ENCODE data around the gene SEMA6A. TPM values are rescaled to one million over a fixed set of nuclear protein-coding genes. Genes with fewer than 3 reads are reported as not detected.

Gene SEMA6A
- total RNA-seq, 1 experiment from 2014 or later, result 406 TPM

DNA sequence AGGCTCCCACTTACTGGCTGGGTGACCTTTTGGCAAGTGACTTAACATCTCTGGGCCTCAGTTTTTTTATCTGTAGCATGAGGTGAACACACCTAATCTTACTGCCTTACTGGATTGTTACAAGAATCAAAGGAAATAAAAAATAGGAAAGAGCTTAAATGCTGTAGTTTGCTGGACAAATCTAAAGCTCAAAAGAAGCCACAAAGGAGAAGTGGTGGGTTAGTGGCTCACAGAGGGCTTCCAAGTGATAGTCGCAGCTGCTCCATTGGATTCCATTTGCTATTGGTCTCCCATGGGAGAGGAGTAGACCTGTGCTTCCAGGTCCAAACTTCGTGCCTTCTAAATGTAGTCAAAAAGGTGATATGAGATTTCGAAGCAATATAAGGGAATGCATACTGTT is 123.6 kb downstream of the SEMA6A start:
- DNase-seq (ENCODE audit: low spot score), result no peak

More for the DNA sequence above, 123.6 kb downstream of the SEMA6A start:
- no peak for ATAC-seq
- ChIA-PET CTCF (no interaction called here), POLR2A (interaction anchor here (1.3 kb wide), 1 partner anchor 14 kb away, joined by 3 read pairs; no protein-coding TSS in a partner anchor)
- Mint-ChIP-seq H3K4me3 (no peak overlapping the region), H3K4me1 (peaks cover 82% of the 10 kb centered on the region), H3K9me3 (no peaks in the 10 kb centered on the region), H3K27me3 (ENCODE audit: low read depth) (no peaks in the 10 kb centered on the region), H3K27ac (peak overlapping the region; percentile 42; the same call in 1 of the 2 replicates), H3K36me3 (peaks cover 62% of the 10 kb centered on the region)
- TF ChIP-seq CREM (CRISPR knock-in tag; IDR thresholded peaks at IDR 0.05), result no peak
- no peak for TF ChIP-seq MXD4 (CRISPR knock-in tag; IDR thresholded peaks at IDR 0.05; ENCODE audit: borderline replicate concordance)
- no peak for TF ChIP-seq E2F1 (CRISPR knock-in tag; IDR thresholded peaks at IDR 0.05)
- TF ChIP-seq ESRRA (CRISPR knock-in tag; IDR thresholded peaks at IDR 0.05; ENCODE audit: borderline replicate concordance), result no peak
- TF ChIP-seq KAT7 (CRISPR knock-in tag; IDR thresholded peaks at IDR 0.05; ENCODE audit: borderline replicate concordance), result no peak
- TF ChIP-seq NFATC4 (CRISPR knock-in tag; IDR thresholded peaks at IDR 0.05), result no peak
- TF ChIP-seq ZNF281 (CRISPR knock-in tag; IDR thresholded peaks at IDR 0.05), result no peak
- TF ChIP-seq GRHL2 (CRISPR knock-in tag; IDR thresholded peaks at IDR 0.05; ENCODE audit: insufficient replicate concordance, severe bottlenecking), result no peak
- TF ChIP-seq ZSCAN18 (CRISPR knock-in tag; IDR thresholded peaks at IDR 0.05), result no peak
- no peak for TF ChIP-seq JUN (CRISPR knock-in tag; IDR thresholded peaks at IDR 0.05)
- no peak for TF ChIP-seq TEAD4 (CRISPR knock-in tag; IDR thresholded peaks at IDR 0.05)
- no peak for TF ChIP-seq ETV6 (CRISPR knock-in tag; IDR thresholded peaks at IDR 0.05)
- TF ChIP-seq ZBTB21 (CRISPR knock-in tag; IDR thresholded peaks at IDR 0.05; ENCODE audit: borderline replicate concordance), result no peak
- TF ChIP-seq, protein P1, sequence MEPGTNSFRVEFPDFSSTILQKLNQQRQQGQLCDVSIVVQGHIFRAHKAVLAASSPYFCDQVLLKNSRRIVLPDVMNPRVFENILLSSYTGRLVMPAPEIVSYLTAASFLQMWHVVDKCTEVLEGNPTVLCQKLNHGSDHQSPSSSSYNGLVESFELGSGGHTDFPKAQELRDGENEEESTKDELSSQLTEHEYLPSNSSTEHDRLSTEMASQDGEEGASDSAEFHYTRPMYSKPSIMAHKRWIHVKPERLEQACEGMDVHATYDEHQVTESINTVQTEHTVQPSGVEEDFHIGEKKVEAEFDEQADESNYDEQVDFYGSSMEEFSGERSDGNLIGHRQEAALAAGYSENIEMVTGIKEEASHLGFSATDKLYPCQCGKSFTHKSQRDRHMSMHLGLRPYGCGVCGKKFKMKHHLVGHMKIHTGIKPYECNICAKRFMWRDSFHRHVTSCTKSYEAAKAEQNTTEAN (CRISPR knock-in tag; IDR thresholded peaks at IDR 0.05), result no peak
- TF ChIP-seq, protein P2, sequence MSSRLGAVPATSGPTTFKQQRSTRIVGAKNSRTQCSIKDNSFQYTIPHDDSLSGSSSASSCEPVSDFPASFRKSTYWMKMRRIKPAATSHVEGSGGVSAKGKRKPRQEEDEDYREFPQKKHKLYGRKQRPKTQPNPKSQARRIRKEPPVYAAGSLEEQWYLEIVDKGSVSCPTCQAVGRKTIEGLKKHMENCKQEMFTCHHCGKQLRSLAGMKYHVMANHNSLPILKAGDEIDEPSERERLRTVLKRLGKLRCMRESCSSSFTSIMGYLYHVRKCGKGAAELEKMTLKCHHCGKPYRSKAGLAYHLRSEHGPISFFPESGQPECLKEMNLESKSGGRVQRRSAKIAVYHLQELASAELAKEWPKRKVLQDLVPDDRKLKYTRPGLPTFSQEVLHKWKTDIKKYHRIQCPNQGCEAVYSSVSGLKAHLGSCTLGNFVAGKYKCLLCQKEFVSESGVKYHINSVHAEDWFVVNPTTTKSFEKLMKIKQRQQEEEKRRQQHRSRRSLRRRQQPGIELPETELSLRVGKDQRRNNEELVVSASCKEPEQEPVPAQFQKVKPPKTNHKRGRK (CRISPR knock-in tag; IDR thresholded peaks at IDR 0.05; ENCODE audit: borderline replicate concordance), result no peak
- TF ChIP-seq CREB1 (CRISPR knock-in tag; IDR thresholded peaks at IDR 0.05), result no peak
- TF ChIP-seq SMAD3 (CRISPR knock-in tag; IDR thresholded peaks at IDR 0.05; ENCODE audit: borderline replicate concordance), result no peak
